Glutamatergic neuron (in vitro differentiated cells): Measurements from ENCODE around the gene AGAP3. TPM values are rescaled to one million over a fixed set of nuclear protein-coding genes. Genes with fewer than 3 reads are reported as not detected.

Experiments used
- DNase-seq: peaks from one replicate; pipeline ENCODE4 v3.0.0; 2022
- H3K27ac Mint-ChIP-seq: one replicate; pipeline ENCODE4 v1.8.0; 2020; ENCODE audit warnings: mild to moderate bottlenecking, mixed read lengths, inconsistent platforms; ENCODE audit not compliant: unreplicated experiment
- H3K27me3 Mint-ChIP-seq: one replicate; pipeline ENCODE4 v1.8.0; 2020; ENCODE audit warnings: mild to moderate bottlenecking, moderate library complexity, mixed read lengths, inconsistent platforms; ENCODE audit not compliant: unreplicated experiment
- H3K36me3 Mint-ChIP-seq: one replicate; pipeline ENCODE4 v1.8.0; 2020; ENCODE audit warnings: mild to moderate bottlenecking, mixed read lengths, inconsistent platforms; ENCODE audit not compliant: unreplicated experiment
- H3K4me1 Mint-ChIP-seq: one replicate; pipeline ENCODE4 v1.8.0; 2020; ENCODE audit warnings: mild to moderate bottlenecking, low read depth, mixed read lengths, inconsistent platforms; ENCODE audit not compliant: unreplicated experiment
- H3K4me3 Mint-ChIP-seq: one replicate; pipeline ENCODE4 v1.8.0; 2020; ENCODE audit warnings: mild to moderate bottlenecking, mixed read lengths, inconsistent platforms; ENCODE audit not compliant: unreplicated experiment
- H3K9me3 Mint-ChIP-seq: one replicate; pipeline ENCODE4 v1.8.0; 2020; ENCODE audit warnings: mild to moderate bottlenecking, moderate library complexity, mixed read lengths, inconsistent platforms; ENCODE audit not compliant: unreplicated experiment
- total RNA-seq: library from RNA; stranded (reverse); fragmentation: NEBNext Ultra II Directional; extraction: Animal tissue kit (Norgen Biotek cat#: 25700); gene quantifications from one replicate; pipeline ENCODE4 v1.2.1, GENCODE V29; 2021; ENCODE audit not compliant: unreplicated experiment
- TF ChIP-seq, protein P1 (sequence below): fragments of 200-600 bp; sonication (generic); IDR thresholded peaks from one replicate; pipeline ENCODE4 v1.5.0; 2021; ENCODE audit not compliant: partially characterized antibody, unreplicated experiment

The AGAP3 gene
- total RNA-seq, 1 donor from 2014 or later = 406 TPM

DNA sequence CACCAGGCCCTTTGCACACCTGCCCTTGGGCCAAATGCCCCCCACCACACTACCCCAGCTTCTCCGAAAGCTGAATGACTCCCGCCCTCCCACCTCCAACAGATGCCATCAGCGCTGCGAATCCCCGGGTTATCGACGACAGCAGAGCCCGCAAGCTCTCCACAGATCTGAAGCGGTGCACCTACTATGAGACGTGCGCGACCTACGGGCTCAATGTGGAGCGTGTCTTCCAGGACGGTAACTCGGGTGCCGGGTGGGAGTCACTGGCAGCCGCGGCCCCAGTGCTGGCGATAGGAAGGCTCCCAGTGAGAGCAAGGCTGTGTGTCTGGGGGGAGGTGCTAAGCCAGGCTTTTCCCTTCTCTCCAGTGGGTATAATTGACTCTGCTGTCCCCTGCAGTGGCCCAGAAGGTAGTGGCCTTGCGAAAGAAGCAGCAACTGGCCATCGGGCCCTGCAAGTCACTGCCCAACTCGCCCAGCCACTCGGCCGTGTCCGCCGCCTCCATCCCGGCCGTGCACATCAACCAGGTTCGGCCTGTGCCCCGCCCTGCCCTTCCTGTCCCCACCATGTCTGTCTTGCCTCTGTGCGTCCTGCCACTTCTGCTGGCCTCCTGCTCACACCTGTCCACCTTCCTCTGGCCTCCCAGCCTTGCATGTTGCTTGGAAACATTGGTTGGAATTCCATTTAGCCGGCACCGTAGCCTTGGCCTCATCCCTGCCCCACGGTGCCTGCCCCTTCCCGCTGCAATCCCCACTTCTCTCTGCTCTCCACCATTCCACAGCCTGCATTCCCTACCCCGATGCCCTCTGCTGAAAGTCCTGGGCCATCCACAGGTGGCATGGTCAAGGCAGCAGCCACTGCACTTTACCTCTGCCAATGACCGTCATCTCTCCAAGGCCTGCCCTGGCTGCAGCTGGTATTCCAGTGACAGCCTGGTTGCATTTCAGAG, 32.1 kb downstream of the AGAP3 start:
- Mint-ChIP-seq H3K4me3 (no peak overlapping the region), H3K9me3 (peaks cover 21% of the 10 kb centered on the region), H3K4me1 (peaks cover 10% of the 10 kb centered on the region), H3K36me3 (no peaks in the 10 kb centered on the region), H3K27me3 (peaks cover 15% of the 10 kb centered on the region), H3K27ac (no peak overlapping the region)
- no peak for DNase-seq
- TF ChIP-seq, protein P1, sequence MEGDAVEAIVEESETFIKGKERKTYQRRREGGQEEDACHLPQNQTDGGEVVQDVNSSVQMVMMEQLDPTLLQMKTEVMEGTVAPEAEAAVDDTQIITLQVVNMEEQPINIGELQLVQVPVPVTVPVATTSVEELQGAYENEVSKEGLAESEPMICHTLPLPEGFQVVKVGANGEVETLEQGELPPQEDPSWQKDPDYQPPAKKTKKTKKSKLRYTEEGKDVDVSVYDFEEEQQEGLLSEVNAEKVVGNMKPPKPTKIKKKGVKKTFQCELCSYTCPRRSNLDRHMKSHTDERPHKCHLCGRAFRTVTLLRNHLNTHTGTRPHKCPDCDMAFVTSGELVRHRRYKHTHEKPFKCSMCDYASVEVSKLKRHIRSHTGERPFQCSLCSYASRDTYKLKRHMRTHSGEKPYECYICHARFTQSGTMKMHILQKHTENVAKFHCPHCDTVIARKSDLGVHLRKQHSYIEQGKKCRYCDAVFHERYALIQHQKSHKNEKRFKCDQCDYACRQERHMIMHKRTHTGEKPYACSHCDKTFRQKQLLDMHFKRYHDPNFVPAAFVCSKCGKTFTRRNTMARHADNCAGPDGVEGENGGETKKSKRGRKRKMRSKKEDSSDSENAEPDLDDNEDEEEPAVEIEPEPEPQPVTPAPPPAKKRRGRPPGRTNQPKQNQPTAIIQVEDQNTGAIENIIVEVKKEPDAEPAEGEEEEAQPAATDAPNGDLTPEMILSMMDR = no peak

DNA sequence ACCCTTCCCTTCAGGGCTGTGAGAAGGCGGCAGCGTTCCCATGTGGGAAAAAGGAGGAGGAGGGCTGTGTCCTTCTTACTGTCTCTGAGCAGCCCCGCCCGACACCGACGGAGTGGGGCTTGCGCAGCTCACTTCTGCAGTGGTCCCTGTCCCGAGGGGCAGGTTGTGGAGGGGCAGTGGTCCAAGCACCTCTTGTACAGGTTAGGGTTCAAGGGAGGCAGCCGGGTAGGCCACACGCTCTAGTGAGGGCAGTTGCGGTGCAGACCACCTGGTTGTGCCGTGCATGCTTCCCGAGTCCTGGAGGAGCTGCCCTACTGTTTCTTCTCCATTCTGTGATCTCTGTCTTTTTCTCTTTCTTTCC, 32.8 kb downstream of the AGAP3 start:
- Mint-ChIP-seq H3K36me3 (no peaks in the 10 kb centered on the region), H3K4me3 (peak overlapping the region; percentile 35), H3K9me3 (peaks cover 16% of the 10 kb centered on the region), H3K27ac (peak overlapping the region; percentile 29), H3K4me1 (peaks cover 8% of the 10 kb centered on the region), H3K27me3 (peaks cover 11% of the 10 kb centered on the region)
- TF ChIP-seq, protein P1 = no peak
- no peak for DNase-seq

DNA sequence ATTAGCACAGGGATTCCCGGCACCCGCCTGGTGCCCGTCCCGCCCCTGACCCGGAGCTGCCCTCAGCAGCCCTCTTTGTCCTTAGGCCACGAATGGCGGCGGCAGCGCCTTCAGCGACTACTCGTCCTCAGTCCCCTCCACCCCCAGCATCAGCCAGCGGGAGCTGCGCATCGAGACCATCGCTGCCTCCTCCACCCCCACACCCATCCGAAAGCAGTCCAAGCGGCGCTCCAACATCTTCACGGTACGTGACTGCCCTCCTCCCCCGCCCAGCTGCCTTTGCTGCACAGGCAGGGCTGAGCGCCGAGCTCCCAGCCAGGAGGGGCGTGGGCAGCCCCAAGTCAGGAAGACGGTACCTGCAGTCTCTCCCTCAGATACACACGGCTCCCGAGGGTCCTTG, 33.6 kb downstream of the AGAP3 start:
- Mint-ChIP-seq H3K36me3 (no peaks in the 10 kb centered on the region), H3K4me3 (no peak overlapping the region), H3K9me3 (peaks cover 20% of the 10 kb centered on the region), H3K4me1 (peaks cover 16% of the 10 kb centered on the region), H3K27me3 (peaks cover 15% of the 10 kb centered on the region), H3K27ac (no peak overlapping the region)
- no peak for DNase-seq
- TF ChIP-seq, protein P1 = no peak

DNA sequence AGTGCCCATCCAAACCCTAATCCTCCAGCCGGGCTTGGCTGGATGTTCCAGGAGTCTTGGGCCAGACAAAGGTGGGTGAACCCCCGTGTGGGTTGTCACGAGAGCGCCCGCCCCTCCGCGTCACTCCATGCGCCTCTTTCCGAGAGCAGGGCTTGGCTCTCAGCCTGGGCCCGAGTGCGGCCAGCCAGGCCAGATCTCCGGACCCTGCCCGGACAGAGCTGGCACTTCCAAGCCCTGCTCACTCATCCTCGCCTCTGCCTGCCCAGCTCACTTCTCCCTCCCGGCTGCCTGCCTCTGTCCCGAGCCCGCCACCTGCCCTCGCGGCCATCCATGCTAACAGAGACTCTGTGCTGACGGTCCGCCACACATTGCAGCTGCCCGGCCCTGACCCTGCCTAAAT, 34.6 kb downstream of the AGAP3 start:
- H3K9me3 Mint-ChIP-seq = peaks cover 23% of the 10 kb centered on the region
- H3K36me3 Mint-ChIP-seq = no peaks in the 10 kb centered on the region
- H3K27me3 Mint-ChIP-seq = peaks cover 19% of the 10 kb centered on the region
- H3K4me1 Mint-ChIP-seq = peaks cover 19% of the 10 kb centered on the region
- DNase-seq = no peak
- TF ChIP-seq, protein P1 = no peak
- no peak overlapping the region for H3K4me3 Mint-ChIP-seq
- H3K27ac Mint-ChIP-seq = peak overlapping the region; percentile 22
